IPS DF 19.7 (cell line): ENCODE measurements around the gene CAP2.

Experiments used
- DNase-seq: peaks from one replicate; pipeline ENCODE4 v3.0.0-alpha.2; 2013; ENCODE audit warnings: low read depth, low spot score

CAP2 gene

GRCh38 chr6:17475606-17476244 is 82.3 kb downstream of the CAP2 start:
- no peak for DNase-seq

- DNase-seq: no peak
Observed at GRCh38 chr6:17476511-17476910, 83.1 kb downstream of the CAP2 start.

- no peak for DNase-seq
Observed at GRCh38 chr6:17477356-17477755, 84.0 kb downstream of the CAP2 start.

GRCh38 chr6:17478223-17478907 is 85.0 kb downstream of the CAP2 start:
- no peak for DNase-seq

- no peak for DNase-seq
Observed at GRCh38 chr6:17478946-17479345, 85.6 kb downstream of the CAP2 start.

GRCh38 chr6:17480476-17480875 is 87.1 kb downstream of the CAP2 start:
- DNase-seq: no peak

- DNase-seq: no peak
Observed at GRCh38 chr6:17482711-17483110, 89.3 kb downstream of the CAP2 start.

- DNase-seq: no peak
Observed at GRCh38 chr6:17483391-17484016, 90.1 kb downstream of the CAP2 start.

GRCh38 chr6:17484201-17484849 is 90.9 kb downstream of the CAP2 start:
- DNase-seq: no peak

- no peak for DNase-seq
Observed at GRCh38 chr6:17485181-17485580, 91.8 kb downstream of the CAP2 start.

GRCh38 chr6:17485946-17486345 is 92.6 kb downstream of the CAP2 start:
- no peak for DNase-seq

- DNase-seq: no peak
Observed at GRCh38 chr6:17486680-17487079, 93.3 kb downstream of the CAP2 start.

GRCh38 chr6:17490724-17491123 is 97.3 kb downstream of the CAP2 start:
- DNase-seq: no peak

- DNase-seq: no peak
Observed at GRCh38 chr6:17491416-17492142, 98.2 kb downstream of the CAP2 start.

GRCh38 chr6:17492350-17492749 is 99.0 kb downstream of the CAP2 start:
- DNase-seq: no peak

- no peak for DNase-seq
Observed at GRCh38 chr6:17493286-17493685, 99.9 kb downstream of the CAP2 start.

GRCh38 chr6:17494177-17494576 is 100.8 kb downstream of the CAP2 start:
- no peak for DNase-seq

GRCh38 chr6:17494919-17495318 is 101.5 kb downstream of the CAP2 start:
- no peak for DNase-seq

- DNase-seq: no peak
Observed at GRCh38 chr6:17497535-17498095, 104.2 kb downstream of the CAP2 start.

GRCh38 chr6:17501442-17501841 is 108.0 kb downstream of the CAP2 start:
- DNase-seq: no peak

- DNase-seq: no peak
Observed at GRCh38 chr6:17501982-17502704, 108.7 kb downstream of the CAP2 start.
